Right atrium auricular region (tissue), 2 donors: ENCODE measurements around the gene SLX1A. TPM values are rescaled to one million over a fixed set of nuclear protein-coding genes. Genes with fewer than 3 reads are reported as not detected.
"Not testable (repeated sequence)": the region's sequence is repeated elsewhere in the genome, so short reads cannot be mapped to it uniquely, and the experiment has no call there.

Experiments used
- DNase-seq: peaks from one replicate; pipeline ENCODE4 v3.0.0-alpha.2; 2019; ENCODE audit warnings: low spot score
- H3K27ac ChIP-seq, 2 donors: fragments of 200-600 bp; sonication (generic); 1 replicate in 1 of 2; 2 replicates in 1 of 2; pipeline ENCODE4 v1.5.1; 2016 to 2019
- H3K27me3 ChIP-seq, 2 donors: fragments of 200-600 bp; sonication (generic); one replicate each; pipeline versions ENCODE4 v1.5.1 to v1.6.0; 2017 to 2019
- H3K36me3 ChIP-seq: fragments of 200-600 bp; sonication (generic); one replicate; pipeline ENCODE4 v1.5.1; 2016
- H3K4me1 ChIP-seq, 2 donors: fragments of 200-600 bp; sonication (generic); one replicate each; pipeline versions ENCODE4 v1.5.1 to v1.6.0; 2017 to 2019
- H3K4me3 ChIP-seq, 2 donors: fragments of 200-600 bp; sonication (generic); 1 replicate in 1 of 2; 2 replicates in 1 of 2; pipeline ENCODE4 v1.5.1; 2017 to 2019; ENCODE audit warnings: mild to moderate bottlenecking in 1 of 2, moderate library complexity in 1 of 2
- H3K9me3 ChIP-seq, 2 donors: fragments of 200-600 bp; sonication (generic); one replicate each; pipeline ENCODE4 v1.5.1; 2019
- total RNA-seq, 2 donors: library from RNA; depleted of rRNA; stranded (reverse); fragments of >200 nt; gene quantifications; one replicate each; pipeline ENCODE4 v1.1.0, GENCODE V29; 2016
- TF ChIP-seq, protein P1 (sequence below), 2 donors: fragments of 200-600 bp; sonication (generic); IDR thresholded peaks; one replicate each; pipeline ENCODE4 v1.5.1; 2019; ENCODE audit warnings: antibody characterized with exemption in 2 of 2

SLX1A gene
- total RNA-seq, 2 donors from 2014 or later: 25.1 to 36.3 TPM

DNA sequence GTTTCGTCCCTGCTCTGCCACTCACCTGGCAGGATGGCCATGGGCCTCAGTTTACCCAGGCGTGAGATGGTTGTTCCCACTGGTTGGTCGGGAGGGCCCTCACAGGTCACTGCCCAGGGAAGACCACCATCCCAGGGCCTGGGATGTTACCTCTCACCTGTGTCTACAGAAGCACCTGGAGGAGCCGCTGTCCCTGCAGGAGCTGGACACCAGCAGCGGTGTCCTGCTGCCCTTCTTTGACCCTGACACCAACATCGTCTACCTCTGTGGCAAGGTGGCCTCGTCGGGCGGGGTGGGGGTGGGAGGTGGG, 6.2 kb upstream of the SLX1A start:
- Histone ChIP-seq H3K4me1 (peaks cover 0 to 22% of the 10 kb centered on the region in 2 donors), H3K36me3 (no peaks in the 10 kb centered on the region), H3K9me3 (no peaks in the 10 kb centered on the region), H3K27me3 (no peaks in the 10 kb centered on the region), H3K27ac (no peak overlapping the region), H3K4me3 (no peak overlapping the region)
- TF ChIP-seq, protein P1, sequence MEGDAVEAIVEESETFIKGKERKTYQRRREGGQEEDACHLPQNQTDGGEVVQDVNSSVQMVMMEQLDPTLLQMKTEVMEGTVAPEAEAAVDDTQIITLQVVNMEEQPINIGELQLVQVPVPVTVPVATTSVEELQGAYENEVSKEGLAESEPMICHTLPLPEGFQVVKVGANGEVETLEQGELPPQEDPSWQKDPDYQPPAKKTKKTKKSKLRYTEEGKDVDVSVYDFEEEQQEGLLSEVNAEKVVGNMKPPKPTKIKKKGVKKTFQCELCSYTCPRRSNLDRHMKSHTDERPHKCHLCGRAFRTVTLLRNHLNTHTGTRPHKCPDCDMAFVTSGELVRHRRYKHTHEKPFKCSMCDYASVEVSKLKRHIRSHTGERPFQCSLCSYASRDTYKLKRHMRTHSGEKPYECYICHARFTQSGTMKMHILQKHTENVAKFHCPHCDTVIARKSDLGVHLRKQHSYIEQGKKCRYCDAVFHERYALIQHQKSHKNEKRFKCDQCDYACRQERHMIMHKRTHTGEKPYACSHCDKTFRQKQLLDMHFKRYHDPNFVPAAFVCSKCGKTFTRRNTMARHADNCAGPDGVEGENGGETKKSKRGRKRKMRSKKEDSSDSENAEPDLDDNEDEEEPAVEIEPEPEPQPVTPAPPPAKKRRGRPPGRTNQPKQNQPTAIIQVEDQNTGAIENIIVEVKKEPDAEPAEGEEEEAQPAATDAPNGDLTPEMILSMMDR (IDR thresholded peaks at IDR 0.05): no peak
- no peak for DNase-seq

- no peak for DNase-seq
- Histone ChIP-seq H3K9me3 (no peaks in the 10 kb centered on the region), H3K36me3 (no peaks in the 10 kb centered on the region), H3K4me3 (no peak overlapping the region), H3K27ac (no peak overlapping the region), H3K27me3 (no peaks in the 10 kb centered on the region), H3K4me1 (peaks cover 0 to 22% of the 10 kb centered on the region in 2 donors)
- TF ChIP-seq, protein P1 (IDR thresholded peaks at IDR 0.05): no peak
Observed at GRCh38 chr16:30187971-30188561, 5.6 kb upstream of the SLX1A start.

DNA sequence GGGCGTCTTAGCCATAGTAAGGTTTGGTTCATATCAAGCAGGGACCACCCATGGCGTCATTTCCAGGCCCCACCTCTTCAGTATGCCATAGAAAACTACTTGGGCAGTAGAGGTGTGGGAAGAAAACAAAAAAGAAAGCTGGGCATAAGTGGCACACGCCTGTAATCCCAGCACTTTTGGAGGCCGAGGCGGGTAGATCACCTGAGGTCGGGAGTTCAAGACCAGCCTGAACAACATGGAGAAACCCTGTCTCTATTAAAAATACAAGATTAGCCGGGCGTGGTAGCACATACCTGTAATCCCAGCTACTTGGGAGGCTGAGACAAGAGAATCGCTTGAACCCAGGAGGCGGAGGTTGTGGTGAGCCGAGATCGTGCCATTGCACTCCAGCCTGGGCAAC, 2.5 kb upstream of the SLX1A start:
- not testable (repeated sequence) for H3K4me3 ChIP-seq, H3K36me3 ChIP-seq, H3K27me3 ChIP-seq, DNase-seq, H3K9me3 ChIP-seq, H3K4me1 ChIP-seq, H3K27ac ChIP-seq

DNA sequence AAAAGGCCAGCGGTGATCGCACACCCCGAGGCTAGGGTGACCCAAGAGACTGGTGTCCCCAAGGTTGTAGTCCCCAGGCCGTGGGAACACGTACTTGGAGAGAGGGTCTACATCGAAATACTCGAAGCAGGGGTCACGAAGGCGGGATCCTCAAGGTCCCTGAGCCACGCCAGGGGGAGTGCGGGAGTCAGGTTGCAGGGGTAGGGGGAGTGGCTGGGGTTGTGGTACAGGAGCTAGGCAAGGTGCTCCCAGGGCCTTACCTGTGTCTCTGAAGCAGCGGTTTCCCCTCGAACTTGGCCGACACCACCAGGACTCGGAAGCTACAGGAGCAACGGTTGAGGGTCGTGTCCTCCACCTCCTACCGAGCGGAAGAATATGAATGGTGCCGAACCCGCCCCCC, 577 bp upstream of the SLX1A start:
- not testable (repeated sequence) for H3K9me3 ChIP-seq, H3K36me3 ChIP-seq, H3K4me1 ChIP-seq, H3K27ac ChIP-seq, H3K27me3 ChIP-seq, DNase-seq, H3K4me3 ChIP-seq

DNA sequence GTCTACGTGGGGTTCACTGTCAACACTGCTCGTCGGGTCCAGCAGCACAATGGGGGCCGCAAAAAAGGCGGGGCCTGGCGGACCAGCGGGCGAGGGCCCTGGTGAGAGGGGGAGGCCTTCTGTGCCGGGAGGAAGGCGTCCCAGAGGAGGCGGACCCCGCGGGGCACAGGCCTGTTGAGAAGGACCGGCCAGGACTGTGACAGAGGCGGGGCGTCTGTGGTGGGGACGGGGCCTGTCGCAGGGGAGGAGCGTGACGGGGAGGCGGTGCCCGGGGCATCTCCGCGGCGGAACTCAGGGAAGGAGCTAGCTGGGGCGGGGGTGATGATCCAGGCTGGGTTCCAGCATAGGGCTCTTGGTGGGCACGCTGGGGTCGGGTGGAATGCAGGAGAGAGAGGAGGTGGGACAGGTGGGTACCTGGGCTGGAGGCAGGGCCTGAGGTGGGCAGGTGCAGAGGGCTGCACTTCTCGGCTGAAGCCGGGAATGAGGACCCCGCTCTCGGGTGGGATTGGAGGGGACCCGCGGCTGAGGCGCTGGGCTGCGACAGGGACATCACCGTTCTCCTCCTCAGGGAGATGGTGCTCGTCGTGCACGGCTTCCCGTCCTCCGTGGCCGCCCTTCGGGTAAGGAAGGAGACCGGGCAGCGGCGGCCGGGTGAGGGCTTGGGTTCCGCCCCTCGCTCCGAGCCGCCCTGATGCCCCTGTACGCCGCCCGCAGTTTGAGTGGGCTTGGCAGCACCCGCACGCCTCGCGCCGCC, 674 bp downstream of the SLX1A start:
- DNase-seq, H3K4me1 ChIP-seq, H3K27ac ChIP-seq, H3K27me3 ChIP-seq, H3K9me3 ChIP-seq, H3K36me3 ChIP-seq: not testable (repeated sequence)
- peak overlapping the region; percentile 22 to 54 for H3K4me3 ChIP-seq

DNA sequence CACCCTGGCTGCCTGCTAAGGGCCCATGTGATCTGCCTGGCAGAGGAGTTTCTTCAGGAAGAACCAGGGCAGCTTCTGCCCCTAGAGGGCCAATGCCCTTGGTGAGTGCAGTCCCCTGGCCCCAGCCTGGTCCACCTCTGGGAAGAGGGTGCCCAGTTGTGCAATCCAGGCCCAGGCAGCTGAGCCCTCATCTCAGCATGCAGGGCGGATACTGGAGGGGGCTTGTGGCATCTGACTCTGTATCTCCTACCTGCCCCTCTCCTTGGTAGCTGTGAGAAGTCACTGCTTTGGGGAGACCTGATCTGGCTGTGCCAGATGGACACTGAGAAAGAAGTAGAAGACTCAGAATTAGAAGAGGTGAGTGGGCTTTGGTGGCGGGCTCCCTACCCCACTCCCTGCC, 3.3 kb downstream of the SLX1A start:
- H3K9me3 ChIP-seq, H3K27ac ChIP-seq, H3K36me3 ChIP-seq, H3K4me3 ChIP-seq, DNase-seq, H3K4me1 ChIP-seq, H3K27me3 ChIP-seq: not testable (repeated sequence)

DNA sequence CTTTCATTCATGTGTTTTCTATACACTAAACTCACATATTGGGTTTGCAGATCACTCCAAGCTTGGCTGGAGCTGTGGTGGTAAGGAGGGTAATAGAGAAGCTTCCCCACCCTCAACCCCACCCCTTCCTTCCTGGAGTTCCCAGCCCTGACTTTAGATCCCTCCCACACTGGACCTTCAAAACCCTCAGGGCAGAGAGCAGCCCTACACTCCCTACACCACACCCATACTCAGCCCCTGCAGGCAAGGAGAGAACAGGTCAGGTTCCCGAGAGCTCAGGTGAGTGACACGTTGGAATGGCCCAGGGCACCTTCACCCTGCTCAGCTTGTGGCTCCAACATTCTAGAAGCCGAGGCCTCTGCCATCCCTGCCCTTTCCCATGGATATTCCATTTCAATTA, 5.4 kb downstream of the SLX1A start, which contains the start of gene SULT1A3:
TSS of gene SULT1A3 (plus strand) at position 207 of the 400 bp plus-strand sequence. CDS start 1,474 bp downstream, outside the sequence.
- not testable (repeated sequence) for H3K9me3 ChIP-seq, H3K4me3 ChIP-seq, H3K4me1 ChIP-seq, H3K36me3 ChIP-seq, H3K27ac ChIP-seq, H3K27me3 ChIP-seq, DNase-seq

- not testable (repeated sequence) for H3K36me3 ChIP-seq, H3K9me3 ChIP-seq, H3K27me3 ChIP-seq, H3K4me3 ChIP-seq, H3K27ac ChIP-seq, DNase-seq, H3K4me1 ChIP-seq
Observed at GRCh38 chr16:30199608-30200343, 6.1 kb downstream of the SLX1A start.

GRCh38 chr16:30205541-30206236, 12.0 kb downstream of the SLX1A start:
- H3K27me3 ChIP-seq, H3K4me1 ChIP-seq, H3K36me3 ChIP-seq, H3K9me3 ChIP-seq: not testable (repeated sequence)
- DNase-seq: peak; percentile 53
- Histone ChIP-seq H3K27ac (peak overlapping the region in 1 of 2 donors; percentile 54), H3K4me3 (peak overlapping the region; percentile 43 to 58)

DNA sequence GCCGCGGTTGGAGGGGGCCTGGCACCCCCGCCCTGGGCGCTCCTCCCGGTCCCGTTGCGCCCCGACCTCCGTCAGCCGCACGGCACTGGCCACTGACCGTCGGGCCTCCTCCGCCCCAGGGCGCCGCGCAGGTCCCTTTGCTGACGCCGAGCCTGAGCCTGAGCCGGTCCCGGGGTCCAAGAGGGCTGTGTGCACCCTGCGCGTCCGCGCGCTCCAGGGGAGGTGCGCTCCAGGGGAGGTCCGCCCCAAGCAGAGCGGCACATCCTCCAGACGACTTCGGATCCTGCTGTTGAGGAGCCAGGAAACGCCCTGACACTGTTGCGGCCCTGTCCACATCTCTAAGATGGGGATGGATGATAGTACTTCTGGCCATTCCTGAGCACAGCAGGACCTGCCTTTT, 12.6 kb downstream of the SLX1A start:
- peak overlapping the region in 1 of 2 donors; percentile 58 for H3K4me3 ChIP-seq
- H3K27me3 ChIP-seq, H3K4me1 ChIP-seq, H3K9me3 ChIP-seq, H3K36me3 ChIP-seq, DNase-seq: not testable (repeated sequence)
- peak overlapping the region in 1 of 2 donors; percentile 54 for H3K27ac ChIP-seq

DNA sequence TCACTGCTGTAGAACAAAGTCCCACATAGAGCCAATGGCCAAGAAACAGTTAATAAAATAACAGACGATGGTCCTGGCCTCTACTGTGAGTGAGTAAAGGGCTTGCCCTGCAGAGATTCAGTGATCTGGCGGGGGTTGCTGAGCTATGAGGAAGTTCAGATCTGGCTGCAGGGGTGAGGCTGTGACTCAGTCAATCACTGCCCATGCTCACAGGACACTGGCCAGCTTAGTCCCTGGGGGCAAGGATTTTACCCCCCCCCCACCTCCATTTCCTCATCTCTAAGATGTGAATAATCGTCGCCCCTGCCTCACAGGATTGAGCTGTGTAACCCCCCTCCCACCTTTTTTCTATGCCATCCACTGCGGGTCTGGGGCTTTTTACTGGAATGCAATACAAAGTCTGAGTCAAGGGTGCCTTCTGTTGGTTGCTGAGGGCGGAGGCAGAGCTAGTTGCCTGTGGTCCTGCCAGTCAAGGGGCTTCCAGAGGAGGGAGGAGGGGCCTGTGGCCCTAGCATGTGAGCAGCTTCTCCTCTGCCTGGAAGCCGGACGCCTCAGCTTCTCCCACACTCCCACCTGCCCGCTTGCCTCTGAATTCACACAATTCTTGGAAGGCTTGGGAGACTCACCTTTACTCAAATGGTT, 13.5 kb downstream of the SLX1A start:
- not testable (repeated sequence) for H3K4me1 ChIP-seq, H3K9me3 ChIP-seq, H3K27ac ChIP-seq, H3K27me3 ChIP-seq, H3K4me3 ChIP-seq, H3K36me3 ChIP-seq
- peak; percentile 61 for DNase-seq

GRCh38 chr16:30209032-30209431, 15.4 kb downstream of the SLX1A start:
- H3K4me3 ChIP-seq, H3K9me3 ChIP-seq, H3K27ac ChIP-seq, H3K36me3 ChIP-seq, H3K4me1 ChIP-seq, H3K27me3 ChIP-seq: not testable (repeated sequence)
- peak; percentile 65 for DNase-seq
